ENCODE measurements around the gene LDHB.
"Not testable (repeated sequence)": the region's sequence is repeated elsewhere in the genome, so short reads cannot be mapped to it uniquely, and the experiment has no call there.

Gene LDHB

GRCh38 chr12:21606175-21606574 is 51.5 kb downstream of the LDHB start:
- DNase-seq: no peak

- DNase-seq: no peak
Observed at GRCh38 chr12:21604245-21605101, 53.2 kb downstream of the LDHB start, which contains the start of gene GYS2. Gene GYS2 (minus strand): TSS chr12:21604847. CDS start chr12:21604592, 255 bp downstream.

DNA sequence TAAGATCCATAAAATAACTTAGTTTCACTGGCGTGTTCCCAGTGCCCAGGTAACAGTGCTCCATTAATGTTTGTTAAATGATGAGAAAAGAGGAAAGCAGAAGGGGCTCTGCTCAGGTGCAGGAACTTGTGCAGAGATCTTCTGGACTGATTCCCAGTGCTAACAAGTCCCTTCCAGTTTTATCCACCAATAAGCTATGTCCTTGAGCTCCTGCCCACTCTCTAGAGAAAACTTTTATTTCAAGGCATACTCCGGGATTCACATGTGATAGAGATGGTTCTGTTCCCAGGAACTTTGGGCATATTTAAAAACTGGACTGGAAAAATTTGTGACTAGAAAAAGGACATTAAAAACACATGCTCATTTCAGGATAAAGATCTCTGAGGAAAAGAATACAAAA is 54.9 kb downstream of the LDHB start:
- no peak for DNase-seq

DNA sequence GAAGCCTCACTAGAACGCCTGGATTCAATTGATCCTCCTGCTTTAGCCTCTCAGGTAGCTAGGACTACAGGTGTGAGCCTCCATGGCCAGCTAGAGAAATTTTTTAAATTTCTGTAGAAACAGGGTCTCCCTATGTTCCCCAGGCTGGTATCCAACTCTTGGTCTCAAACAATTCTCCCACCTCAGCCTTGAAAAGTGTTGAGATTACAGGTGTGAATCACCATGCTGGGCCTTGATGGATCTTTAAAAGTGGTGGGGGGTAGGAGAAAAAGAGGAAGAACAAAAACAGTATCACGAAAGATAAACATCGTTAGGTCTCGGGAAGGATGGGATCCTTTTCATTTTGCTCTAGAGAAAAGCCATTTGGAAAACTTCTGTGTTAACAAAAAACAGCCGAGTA is 57.4 kb downstream of the LDHB start:
- no peak for DNase-seq

DNA sequence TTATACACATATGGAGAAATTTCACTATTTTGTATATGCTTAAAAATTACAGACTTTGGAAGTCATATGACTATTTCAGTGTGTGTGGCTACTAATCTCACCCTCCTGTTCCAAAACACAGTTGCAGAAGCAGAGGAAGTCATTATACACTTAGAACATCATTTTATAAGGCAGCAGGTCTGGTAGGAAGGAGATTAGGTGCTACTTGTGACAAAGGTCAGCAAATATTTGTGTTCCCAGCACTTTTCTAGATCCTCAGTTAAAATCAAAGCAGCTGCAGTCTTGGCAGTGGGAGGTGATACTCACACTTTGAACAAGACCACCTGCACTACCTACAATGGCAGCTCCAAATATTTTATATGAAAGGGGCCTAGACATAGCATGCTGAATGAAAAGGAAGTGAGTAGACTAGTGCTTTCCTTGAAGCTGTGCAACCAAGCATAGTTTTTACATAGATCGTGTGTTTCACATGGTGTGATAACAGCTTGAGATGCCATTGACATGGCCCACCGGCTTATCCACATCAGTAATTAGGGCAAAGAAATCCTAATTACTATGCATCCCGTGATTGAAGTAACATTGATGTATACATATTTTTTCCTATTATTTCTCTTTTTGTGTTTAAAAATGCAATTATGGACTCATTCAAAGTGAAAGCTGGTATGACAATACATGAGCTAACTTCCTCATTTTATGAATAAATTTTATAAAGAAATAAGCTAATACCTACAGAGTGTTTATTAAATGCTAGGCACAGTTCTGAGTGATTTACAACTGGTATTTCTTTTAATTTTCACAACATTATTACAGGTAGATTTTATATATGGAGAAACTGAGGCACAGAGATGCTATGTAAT is 58.3 kb downstream of the LDHB start:
- DNase-seq: no peak

GRCh38 chr12:21598651-21599050 is 59.0 kb downstream of the LDHB start:
- no peak for DNase-seq

- not testable (repeated sequence) for DNase-seq
Observed at GRCh38 chr12:21595356-21595755, 62.3 kb downstream of the LDHB start.

DNA sequence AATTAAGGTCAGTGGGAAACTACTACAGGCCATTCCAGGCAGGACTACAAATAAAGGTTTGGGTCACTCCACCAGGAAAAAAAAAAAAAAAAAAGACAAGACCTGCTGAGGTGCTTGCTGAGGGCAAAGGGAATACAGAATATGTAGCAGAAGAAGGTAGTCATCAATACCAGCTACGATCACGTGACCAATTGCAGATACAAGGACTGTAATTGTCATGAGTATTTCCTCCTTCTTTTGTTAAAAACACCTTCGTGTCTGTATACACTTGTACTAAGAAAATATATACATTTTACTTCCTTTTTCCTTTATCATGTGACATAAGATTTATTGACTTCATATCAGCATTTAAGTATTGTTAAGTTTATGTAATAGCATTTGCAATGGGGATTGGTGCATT is 72.2 kb downstream of the LDHB start:
- DNase-seq: no peak

Measured in stimulated activated CD4-positive, alpha-beta T cell treated with anti-CD3 and anti-CD28 coated beads, Interleukin-4, amount 100 ng/mL, for 4 hours (primary cell).